Measurements from ENCODE around the gene DNAI2. TPM values are rescaled to one million over a fixed set of nuclear protein-coding genes. Genes with fewer than 3 reads are reported as not detected.

DNAI2 gene
- total RNA-seq, 4 donors from 2014 or later = 0.13 TPM; not detected in 3

GRCh38 chr17:74350486-74350885 is 76.5 kb downstream of the DNAI2 start:
- WGBS, 2 donors = 84 to 92% methylated on average over 16 to 20 of the region's 20 CpGs
- TF ChIP-seq POLR2A (IDR thresholded peaks at IDR 0.05) (no peak), CTCF (IDR thresholded peaks at IDR 0.05) (no peak)
- intact Hi-C loops (cut with DNase I) = no loop called here

GRCh38 chr17:74351552-74352210 is 77.6 kb downstream of the DNAI2 start:
- Histone ChIP-seq H3K4me3 (replicated peaks in 1 of 3) (no peak overlapping the region), H3K9me3 (no peaks in the 10 kb centered on the region), H3K4me1 (peaks cover 18 to 26% of the 10 kb centered on the region in 2 donors), H3K36me3 (no peaks in the 10 kb centered on the region), H3K27me3 (no peaks in the 10 kb centered on the region), H3K27ac (no peak overlapping the region)
- DNase-seq = no peak
- intact Hi-C loops (cut with DNase I) = no loop called here
- WGBS, 2 donors = 34 to 80% methylated on average over 2 to 31 of the region's 55 CpGs
- TF ChIP-seq POLR2A (IDR thresholded peaks at IDR 0.05) (no peak), CTCF (IDR thresholded peaks at IDR 0.05) (no peak)

More at GRCh38 chr17:74350486-74350885, 76.5 kb downstream of the DNAI2 start:
- H3K4me1 ChIP-seq = peaks cover 18 to 23% of the 10 kb centered on the region in 2 donors
- DNase-seq = no peak
- no peaks in the 10 kb centered on the region for H3K36me3 ChIP-seq
- no peaks in the 10 kb centered on the region for H3K9me3 ChIP-seq
- no peak overlapping the region for H3K27ac ChIP-seq
- H3K4me3 ChIP-seq (replicated peaks in 1 of 3) = no peak overlapping the region
- H3K27me3 ChIP-seq = no peaks in the 10 kb centered on the region

- WGBS, 2 donors = 35 to 47% methylated on average over 7 to 8 of the region's 10 CpGs
- Histone ChIP-seq H3K27me3 (no peaks in the 10 kb centered on the region), H3K9me3 (no peaks in the 10 kb centered on the region), H3K4me3 (replicated peaks in 1 of 3) (no peak overlapping the region), H3K4me1 (peaks cover 18 to 33% of the 10 kb centered on the region in 2 donors), H3K36me3 (no peaks in the 10 kb centered on the region), H3K27ac (peak overlapping the region in 2 of 3 donors; percentile 30)
- intact Hi-C loops (cut with DNase I) = no loop called here
- DNase-seq = peak; percentile 88 to 89
- TF ChIP-seq POLR2A (IDR thresholded peaks at IDR 0.05) (no peak), CTCF (IDR thresholded peaks at IDR 0.05) (peak in 2 of 6 experiments; percentile 21 to 34)
These were observed 79.5 kb downstream of the DNAI2 start for GRCh38 chr17:74353446-74354060.

- Histone ChIP-seq H3K27me3 (no peaks in the 10 kb centered on the region), H3K36me3 (no peaks in the 10 kb centered on the region)
- intact Hi-C loops (cut with DNase I) = no loop called here
These were observed 80.1 kb downstream of the DNAI2 start for GRCh38 chr17:74354123-74354522.

More at GRCh38 chr17:74354123-74354522, 80.1 kb downstream of the DNAI2 start:
- peaks cover 18 to 33% of the 10 kb centered on the region in 2 donors for H3K4me1 ChIP-seq
- H3K9me3 ChIP-seq = no peaks in the 10 kb centered on the region
- WGBS, 2 donors = 16 to 22% methylated on average over 9 to 22 of the region's 29 CpGs
- no peak overlapping the region for H3K27ac ChIP-seq
- TF ChIP-seq POLR2A (IDR thresholded peaks at IDR 0.05) (no peak), CTCF (IDR thresholded peaks at IDR 0.05) (peak in 4 of 6 experiments; percentile 41 to 69 (median 54))
- DNase-seq = peak; percentile 83 to 84
- no peak overlapping the region for H3K4me3 ChIP-seq (replicated peaks in 1 of 3)

Measured in thyroid gland (tissue), 4 donors.